H1 (cell line): ENCODE data around the gene LURAP1L. TPM values are rescaled to one million over a fixed set of nuclear protein-coding genes. Genes with fewer than 3 reads are reported as not detected.

Experiments used
- CBX8 ChIP-seq: fragments of 300-800, 300-1000 bp; sonication (generic); IDR thresholded peaks from 2 replicates; pipeline ENCODE4 v1.7.1; 2016; ENCODE audit warnings: low read depth, low read length, borderline replicate concordance
- ZNF274 ChIP-seq: IDR thresholded peaks from 2 replicates; pipeline ENCODE4 v1.7.0; 2012; ENCODE audit warnings: low read length, borderline replicate concordance; ENCODE audit errors: extremely low read depth
- polyA plus RNA-seq, 7 experiments: library from polyadenylated mRNA; depleted of rRNA in 3 of 7; stranded (reverse) in 5 of 7; unstranded in 2 of 7; fragments of >200 nt in 5 of 7; fragments of 200-250 nt in 2 of 7; gene quantifications; 1 replicate in 5 of 7; 2 replicates in 1 of 7; 4 replicates in 1 of 7; pipeline versions ENCODE4 v1.2.1 to v1.2.3, GENCODE V29; 2011 to 2013; ENCODE audit warnings: missing spikeins in 2 of 7, mixed read lengths in 2 of 7
- total RNA-seq: library from RNA; stranded (reverse); fragmentation: NEBNext Ultra II Directional; extraction: Animal tissue kit (Norgen Biotek cat#: 25700); gene quantifications from 2 replicates; pipeline ENCODE4 v1.2.1, GENCODE V29; 2021

The LURAP1L gene
- total and polyA plus RNA-seq, 2 of the 8 experiments (the other 6 are each of a cell fraction or from before 2014, with no cell fraction given) = 0.63 to 1.2 TPM

GRCh38 chr9:12740845-12741244 is 34.0 kb upstream of the LURAP1L start (continued):
- TF ChIP-seq CBX8 = no peak
- no peak for TF ChIP-seq ZNF274
